GM12878 (cell line): Measurements from ENCODE around the gene PCDHGB6. TPM values are rescaled to one million over a fixed set of nuclear protein-coding genes. Genes with fewer than 3 reads are reported as not detected.
"Not testable (repeated sequence)": the region's sequence is repeated elsewhere in the genome, so short reads cannot be mapped to it uniquely, and the experiment has no call there.

Source experiments
- ATAC-seq: fragments of 200-7000 bp; cut with Tn5 transposase; 3 replicates; pipeline ENCODE4 v1.9.1; 2020; ENCODE audit warnings: mild to moderate bottlenecking, moderate library complexity
- BruUV-seq: library from RNA; stranded (reverse); fragments of 400-500 nt; replicated peaks from 2 replicates; lab custom pipeline; 2021; lab: Mats Ljungman, UMichigan
- CTCF ChIA-PET: fragments of 300-600 bp; sonication (Branson Sonifier 250); formaldehyde crosslinking; extraction: SDS; loops from one replicate; lab custom pipeline; 2021; ENCODE audit warnings: inconsistent platforms; lab: Yijun Ruan, JAX
- POLR2A ChIA-PET: fragments of 350-600 bp; formaldehyde crosslinking; extraction: SDS; loops from one replicate; lab custom pipeline; 2021; ENCODE audit warnings: inconsistent platforms; lab: Charles Lee
- RAD21 ChIA-PET: fragments of 300-600 bp; sonication (Branson Sonifier 250); formaldehyde crosslinking; loops from one replicate; lab custom pipeline; 2023; ENCODE audit warnings: antibody characterized with exemption; ENCODE audit not compliant: unreplicated experiment; lab: Charles Lee
- SMC1A ChIA-PET: fragments of 300-600 bp; sonication (Branson Sonifier 250); formaldehyde crosslinking; loops from one replicate; lab custom pipeline; 2023; ENCODE audit not compliant: unreplicated experiment, uncharacterized antibody; lab: Charles Lee
- DNase-seq: peaks from one replicate; pipeline ENCODE4 v3.0.0-alpha.2; 2011; ENCODE audit warnings: low read depth, low spot score
- FAIRE-seq: peaks from 3 replicates; lab custom pipeline; 2011; peaks lifted over from hg19 to GRCh38; lab: Jason Lieb, UNC
- H2AFZ ChIP-seq: 2 replicates; pipeline ENCODE4 v1.6.0; 2011; ENCODE audit warnings: low read depth, low read length, control low read depth; ENCODE audit not compliant: control insufficient read depth
- H3K27ac ChIP-seq: 2 replicates; pipeline ENCODE4 v1.5.1; 2011; ENCODE audit warnings: control low read depth; ENCODE audit not compliant: control insufficient read depth, insufficient read depth
- H3K27me3 ChIP-seq, 2 experiments: replicated peaks in 1 of 2; 2 replicates each; pipeline versions ENCODE4 v1.6.0 to v1.6.1; 2011; ENCODE audit warnings: low read length in 1 of 2; ENCODE audit not compliant: control insufficient read depth in 2 of 2, insufficient read depth in 2 of 2
- H3K36me3 ChIP-seq, 2 experiments: 2 replicates each; pipeline ENCODE4 v1.5.1; 2011; ENCODE audit warnings: low read length in 1 of 2; ENCODE audit not compliant: control insufficient read depth in 2 of 2, insufficient read depth in 2 of 2
- H3K4me1 ChIP-seq: 2 replicates; pipeline ENCODE4 v1.6.1; 2011; ENCODE audit warnings: mild to moderate bottlenecking, low read length, moderate library complexity, mixed read lengths; ENCODE audit not compliant: control insufficient read depth, insufficient read depth
- H3K4me2 ChIP-seq: 2 replicates; pipeline ENCODE4 v1.6.0; 2011; ENCODE audit warnings: control low read depth; ENCODE audit not compliant: control insufficient read depth, insufficient read depth
- H3K4me3 ChIP-seq: fragments of 200-600 bp; sonication (generic); 2 replicates; pipeline ENCODE4 v1.5.1; 2016
- H3K79me2 ChIP-seq: 2 replicates; pipeline ENCODE4 v1.6.0; 2011; ENCODE audit warnings: low read length; ENCODE audit not compliant: control insufficient read depth, insufficient read depth
- H3K9ac ChIP-seq: 2 replicates; pipeline ENCODE4 v1.8.0; 2011; ENCODE audit warnings: low read length, control low read depth, mixed read lengths; ENCODE audit not compliant: control insufficient read depth, insufficient read depth
- H3K9me3 ChIP-seq: replicated peaks from 3 replicates; pipeline ENCODE4 v1.5.1; 2011; ENCODE audit warnings: mild to moderate bottlenecking, low read length; ENCODE audit not compliant: control insufficient read depth, insufficient read depth
- H4K20me1 ChIP-seq: 2 replicates; pipeline ENCODE4 v1.6.0; 2011; ENCODE audit not compliant: control insufficient read depth, insufficient read depth
- EED ChIP-seq: sonication (generic); IDR thresholded peaks from 2 replicates; pipeline ENCODE4 v1.6.1; 2016; ENCODE audit warnings: antibody characterized with exemption, low read depth
- NFXL1 ChIP-seq: fragments of 450-650 bp; IDR thresholded peaks from 2 replicates; pipeline ENCODE4 v1.6.1; 2017; ENCODE audit warnings: antibody characterized with exemption, mild to moderate bottlenecking, borderline replicate concordance
- WGBS: methylation state at CpG from one replicate; pipeline ENCODE4 v1.1.6; 2016; ENCODE audit warnings: low lambda C conversion rate; ENCODE audit not compliant: insufficient replicate concordance, insufficient coverage; ENCODE audit errors: missing lambda C conversion rate; 5-methylcytosine and 5-hydroxymethylcytosine counted together
- in situ Hi-C: fragments of 300-500 bp; cut with MboI; formaldehyde crosslinking; loops from 9 replicates; pipeline ENCODE4 v1.14.3; 2018; ENCODE audit warnings: mixed read lengths
- intact Hi-C: fragments of 100-400 bp; cut with micrococcal nuclease; formaldehyde crosslinking; loops from one replicate; pipeline ENCODE4 v1.14.2; 2022; ENCODE audit not compliant: unreplicated experiment
- polyA plus RNA-seq, 11 experiments: library from polyadenylated mRNA; depleted of rRNA in 4 of 11; unstranded in 6 of 11; stranded (reverse) in 5 of 11; fragments of >200 nt; fragmentation: Nextera tagmentation in 4 of 11; fragmentation: Illumina TruSeq in 1 of 11; extraction: Ambion mirVana in 4 of 11; extraction: Trizol in 1 of 11; gene quantifications; 1 replicate in 1 of 11; 2 replicates in 10 of 11; pipeline versions ENCODE4 v1.2.1 to v1.2.3, GENCODE V29; 2011 to 2016; ENCODE audit warnings: inconsistent platforms in 2 of 11, missing spikeins in 2 of 11, low read depth in 1 of 11
- total RNA-seq, 4 experiments: library from RNA; depleted of rRNA in 3 of 4; stranded (reverse); fragments of >200 nt in 3 of 4; fragmentation: Illumina TruSeq in 1 of 4; extraction: Trizol in 1 of 4; gene quantifications; 2 replicates each; pipeline versions ENCODE4 v1.2.1 to v1.2.3, GENCODE V29; 2013 to 2021
- TF ChIP-seq, protein P1 (sequence below), 3 experiments: IDR thresholded peaks in 2 of 3; conservative IDR thresholded peaks in 1 of 3; 2 replicates each; pipeline ENCODE4 v1.5.1; 2011; ENCODE audit warnings: low read depth in 3 of 3, low read length in 3 of 3, mild to moderate bottlenecking in 3 of 3, control low read depth in 2 of 3, moderate library complexity in 2 of 3, inconsistent platforms in 1 of 3, mixed read lengths in 1 of 3; ENCODE audit not compliant: control insufficient read depth in 2 of 3, insufficient read depth in 1 of 3; ENCODE audit errors: extremely low read depth in 1 of 3

The PCDHGB6 gene
- total and polyA plus RNA-seq, 10 of the 15 experiments (the other 5 are each of a cell fraction or from before 2014, with no cell fraction given), result 0.07 to 1.0 (median 0.31) TPM

GRCh38 chr5:141393267-141393666 is 14.6 kb upstream of the PCDHGB6 start (continued):
- TF ChIP-seq EED (no peak), NFXL1 (no peak)
- TF ChIP-seq, protein P1, sequence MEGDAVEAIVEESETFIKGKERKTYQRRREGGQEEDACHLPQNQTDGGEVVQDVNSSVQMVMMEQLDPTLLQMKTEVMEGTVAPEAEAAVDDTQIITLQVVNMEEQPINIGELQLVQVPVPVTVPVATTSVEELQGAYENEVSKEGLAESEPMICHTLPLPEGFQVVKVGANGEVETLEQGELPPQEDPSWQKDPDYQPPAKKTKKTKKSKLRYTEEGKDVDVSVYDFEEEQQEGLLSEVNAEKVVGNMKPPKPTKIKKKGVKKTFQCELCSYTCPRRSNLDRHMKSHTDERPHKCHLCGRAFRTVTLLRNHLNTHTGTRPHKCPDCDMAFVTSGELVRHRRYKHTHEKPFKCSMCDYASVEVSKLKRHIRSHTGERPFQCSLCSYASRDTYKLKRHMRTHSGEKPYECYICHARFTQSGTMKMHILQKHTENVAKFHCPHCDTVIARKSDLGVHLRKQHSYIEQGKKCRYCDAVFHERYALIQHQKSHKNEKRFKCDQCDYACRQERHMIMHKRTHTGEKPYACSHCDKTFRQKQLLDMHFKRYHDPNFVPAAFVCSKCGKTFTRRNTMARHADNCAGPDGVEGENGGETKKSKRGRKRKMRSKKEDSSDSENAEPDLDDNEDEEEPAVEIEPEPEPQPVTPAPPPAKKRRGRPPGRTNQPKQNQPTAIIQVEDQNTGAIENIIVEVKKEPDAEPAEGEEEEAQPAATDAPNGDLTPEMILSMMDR (IDR thresholded peaks at IDR 0.05 in 2 of 3, conservative IDR thresholded peaks at IDR 0.05 in 1 of 3; ENCODE audit: control insufficient read depth in 2 of 3, extremely low read depth in 1 of 3, insufficient read depth in 1 of 3, low read depth in 3 of 3, low read length in 3 of 3), result no peak
- TF ChIP-seq, all 136 proteins: peak for 0

- H3K4me1 ChIP-seq, H3K27ac ChIP-seq, H3K4me2 ChIP-seq, SMC1A ChIA-PET, DNase-seq, H3K36me3 ChIP-seq, H3K79me2 ChIP-seq, H3K9me3 ChIP-seq, ATAC-seq, H3K27me3 ChIP-seq, in situ Hi-C loops, FAIRE-seq, H4K20me1 ChIP-seq, intact Hi-C loops, RAD21 ChIA-PET, H2AFZ ChIP-seq, H3K9ac ChIP-seq, BruUV-seq, H3K4me3 ChIP-seq, POLR2A ChIA-PET: not testable (repeated sequence)
- 96% methylated on average over 34 of the region's 53 CpGs for WGBS
- CTCF ChIA-PET, result interaction anchor here (0.6 to 1.6 kb wide), 6 partner anchors 12 to 169 kb away, joined by 3 to 6 read pairs (median 4); partner anchors contain the start of genes PCDHGA10 and PCDHGA12
Measured at GRCh38 chr5:141394401-141395187, 13.2 kb upstream of the PCDHGB6 start.
